ENCODE measurements around the gene GPR160.

Gene GPR160

GRCh38 chr3:170102431-170102830 is 64.6 kb downstream of the GPR160 start:
- TF ChIP-seq, protein P1, sequence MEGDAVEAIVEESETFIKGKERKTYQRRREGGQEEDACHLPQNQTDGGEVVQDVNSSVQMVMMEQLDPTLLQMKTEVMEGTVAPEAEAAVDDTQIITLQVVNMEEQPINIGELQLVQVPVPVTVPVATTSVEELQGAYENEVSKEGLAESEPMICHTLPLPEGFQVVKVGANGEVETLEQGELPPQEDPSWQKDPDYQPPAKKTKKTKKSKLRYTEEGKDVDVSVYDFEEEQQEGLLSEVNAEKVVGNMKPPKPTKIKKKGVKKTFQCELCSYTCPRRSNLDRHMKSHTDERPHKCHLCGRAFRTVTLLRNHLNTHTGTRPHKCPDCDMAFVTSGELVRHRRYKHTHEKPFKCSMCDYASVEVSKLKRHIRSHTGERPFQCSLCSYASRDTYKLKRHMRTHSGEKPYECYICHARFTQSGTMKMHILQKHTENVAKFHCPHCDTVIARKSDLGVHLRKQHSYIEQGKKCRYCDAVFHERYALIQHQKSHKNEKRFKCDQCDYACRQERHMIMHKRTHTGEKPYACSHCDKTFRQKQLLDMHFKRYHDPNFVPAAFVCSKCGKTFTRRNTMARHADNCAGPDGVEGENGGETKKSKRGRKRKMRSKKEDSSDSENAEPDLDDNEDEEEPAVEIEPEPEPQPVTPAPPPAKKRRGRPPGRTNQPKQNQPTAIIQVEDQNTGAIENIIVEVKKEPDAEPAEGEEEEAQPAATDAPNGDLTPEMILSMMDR (IDR thresholded peaks at IDR 0.05), result no peak

DNA sequence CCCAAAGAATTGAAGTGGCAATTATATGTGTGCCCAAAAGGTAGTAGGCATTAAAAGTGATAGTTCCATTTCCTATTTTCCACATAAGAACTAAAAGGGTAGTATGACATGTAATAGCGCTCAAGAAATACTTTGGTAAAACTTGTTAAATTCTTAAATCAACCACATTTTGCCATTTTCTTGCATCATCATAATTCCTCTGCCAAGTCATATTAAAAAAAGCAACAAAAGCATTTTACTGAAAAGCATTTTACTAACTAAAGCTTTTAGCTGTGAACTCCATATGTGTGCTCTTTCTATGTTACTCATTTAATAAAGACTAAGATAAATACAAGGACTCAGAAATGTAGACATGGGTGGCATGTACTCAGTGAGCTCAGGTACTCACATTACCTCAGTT is 70.1 kb downstream of the GPR160 start:
- TF ChIP-seq, protein P1 (IDR thresholded peaks at IDR 0.05), result no peak

DNA sequence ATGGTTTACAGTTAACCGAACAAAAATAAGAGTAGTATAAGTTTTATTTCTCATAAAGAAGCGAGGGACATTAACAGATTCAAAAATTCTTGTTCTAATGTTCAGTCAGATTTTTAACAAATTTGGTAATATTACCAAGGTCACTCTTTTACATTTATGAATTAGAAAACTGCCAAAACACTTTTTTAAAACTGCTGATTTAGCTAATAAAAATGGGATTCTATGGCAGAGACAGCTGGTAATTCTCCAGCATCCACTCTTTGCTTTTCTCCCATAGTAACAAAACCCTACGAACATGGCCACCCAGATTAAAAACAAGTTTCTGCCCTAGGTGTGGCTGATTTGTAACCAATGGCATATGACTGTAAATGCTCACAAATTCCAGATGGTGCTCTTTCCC is 71.2 kb downstream of the GPR160 start:
- TF ChIP-seq, protein P1 (IDR thresholded peaks at IDR 0.05), result no peak

DNA sequence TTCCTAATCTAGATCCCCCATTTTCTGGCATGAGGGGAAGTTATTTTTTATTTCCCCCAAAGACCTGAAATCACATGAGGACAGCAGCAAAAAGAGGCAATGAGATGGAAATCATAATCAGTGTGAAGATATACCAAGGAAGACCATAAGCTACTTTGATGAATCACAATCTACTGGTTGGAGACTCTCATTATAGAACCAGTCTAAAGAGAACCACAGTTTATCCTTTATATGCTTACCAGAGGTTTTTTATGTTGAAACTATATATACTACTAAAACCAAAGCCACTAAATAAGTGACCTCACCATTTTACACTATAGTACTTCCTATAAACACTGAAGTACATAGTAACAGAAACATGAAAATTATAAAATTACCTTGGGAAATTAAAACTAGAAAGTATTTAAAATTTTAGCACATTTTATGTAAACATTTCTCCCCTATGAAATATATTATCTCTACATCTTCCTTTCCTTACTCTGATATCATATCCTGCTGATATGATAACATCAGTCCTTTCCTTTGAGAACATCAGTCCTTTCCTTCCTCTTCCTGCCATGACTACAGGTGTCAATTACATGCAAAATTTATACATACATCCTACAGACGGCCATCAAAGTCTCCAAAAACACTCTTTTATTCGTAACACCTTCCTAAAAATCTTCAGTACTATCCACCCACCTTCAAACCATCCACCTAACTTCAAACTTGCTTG is 71.9 kb downstream of the GPR160 start:
- TF ChIP-seq, protein P1 (IDR thresholded peaks at IDR 0.05), result no peak

DNA sequence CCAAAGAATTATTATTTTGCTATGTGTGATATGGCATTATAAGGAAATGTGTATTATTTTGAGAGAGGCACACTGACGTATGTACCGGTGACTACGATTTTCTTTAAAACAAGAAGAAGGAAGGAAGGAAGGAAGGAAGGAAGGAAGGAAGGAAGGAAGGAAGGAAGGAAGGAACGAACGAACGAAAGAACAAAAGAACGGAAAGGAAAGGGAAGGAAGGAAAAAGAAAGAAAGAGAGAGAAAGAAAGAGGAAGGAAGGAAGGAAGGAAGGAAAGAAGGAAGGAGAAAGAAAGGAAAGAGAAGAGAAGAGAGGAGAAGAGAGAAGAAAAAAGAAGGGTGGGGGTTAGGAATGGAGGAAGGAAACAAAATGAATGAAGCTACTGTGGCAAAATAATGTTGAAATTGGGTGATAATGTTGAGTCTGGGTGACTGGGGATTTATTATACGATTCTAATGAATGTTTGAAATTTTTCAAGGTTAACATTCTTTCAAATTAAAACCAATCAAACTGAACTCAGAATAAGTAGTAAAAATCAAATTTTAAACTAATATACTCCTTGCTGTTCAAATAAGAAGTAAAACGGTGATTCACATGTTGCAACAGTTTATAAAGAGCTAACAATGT is 73.5 kb downstream of the GPR160 start:
- TF ChIP-seq, protein P1 (IDR thresholded peaks at IDR 0.05), result no peak

- TF ChIP-seq, protein P1 (IDR thresholded peaks at IDR 0.05), result no peak
These were observed 79.3 kb downstream of the GPR160 start for GRCh38 chr3:170117134-170117533.

DNA sequence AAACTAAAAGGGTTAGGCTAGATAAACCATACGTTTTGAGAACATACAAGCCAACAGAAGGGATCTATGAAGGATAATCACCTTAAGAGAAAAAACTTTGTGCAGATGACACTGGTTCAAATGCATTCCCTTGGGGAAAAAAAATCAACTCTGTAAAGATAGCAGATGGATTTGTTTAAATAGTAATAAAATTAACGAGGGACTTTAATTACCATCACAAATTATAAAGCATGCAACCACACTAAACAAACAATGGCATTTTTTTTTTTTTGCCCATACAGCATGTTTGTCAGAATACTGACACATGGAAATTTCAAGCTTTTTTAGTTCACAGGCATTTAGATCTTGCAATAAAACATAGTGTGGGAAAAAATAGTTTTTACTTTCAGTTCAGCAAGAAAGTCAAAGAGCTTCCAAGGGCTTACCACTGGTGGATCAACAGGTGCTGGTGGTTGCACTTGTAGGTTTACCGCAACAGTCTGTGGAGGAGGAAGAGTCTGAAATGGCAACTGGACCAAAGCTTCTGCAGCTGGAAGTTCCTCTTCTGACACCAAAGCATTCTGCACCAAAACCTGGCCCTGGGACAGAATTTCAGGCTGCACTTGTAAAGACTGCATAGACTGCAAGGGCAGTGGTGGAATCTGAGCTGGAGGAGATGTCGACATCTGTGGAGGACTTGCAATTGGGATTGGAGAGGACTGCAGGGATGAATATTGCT is 90.6 kb downstream of the GPR160 start:
- TF ChIP-seq, protein P1 (IDR thresholded peaks at IDR 0.05), result no peak
